HepG2 (cell line): ENCODE data around the gene HABP4. TPM values are rescaled to one million over a fixed set of nuclear protein-coding genes. Genes with fewer than 3 reads are reported as not detected.

Experiments used
- GABPB1 ChIP-seq: IDR thresholded peaks from 2 replicates; pipeline ENCODE4 v1.6.1; 2016; ENCODE audit warnings: mild to moderate bottlenecking, missing genetic modification reagents, moderate library complexity, missing compliant biosample characterization
- NR2F2 ChIP-seq: IDR thresholded peaks from 2 replicates; pipeline ENCODE4 v1.6.1; 2012; ENCODE audit warnings: low read depth, inconsistent platforms, borderline replicate concordance
- SKIL ChIP-seq: sonication (generic); formaldehyde crosslinking; IDR thresholded peaks from 2 replicates; pipeline ENCODE4 v1.8.0; 2022; ENCODE audit warnings: missing genetic modification reagents, mild to moderate bottlenecking, moderate library complexity, borderline replicate concordance
- SP140L ChIP-seq: sonication (generic); formaldehyde crosslinking; IDR thresholded peaks from 2 replicates; pipeline ENCODE4 v1.4.0; 2020; ENCODE audit warnings: missing genetic modification reagents, borderline replicate concordance
- YEATS4 ChIP-seq: sonication (generic); formaldehyde crosslinking; IDR thresholded peaks from 2 replicates; pipeline ENCODE4 v1.4.0; 2020; ENCODE audit warnings: missing genetic modification reagents, borderline replicate concordance
- ZFP36L2 ChIP-seq: sonication (generic); formaldehyde crosslinking; IDR thresholded peaks from 2 replicates; pipeline ENCODE4 v1.4.0; 2020; ENCODE audit warnings: missing genetic modification reagents
- ZNF296 ChIP-seq: sonication (generic); formaldehyde crosslinking; conservative IDR thresholded peaks from 2 replicates; pipeline ENCODE4 v1.5.0; 2020; ENCODE audit warnings: mild to moderate bottlenecking, missing genetic modification reagents
- ZNF430 ChIP-seq: sonication (generic); formaldehyde crosslinking; IDR thresholded peaks from 2 replicates; pipeline ENCODE4 v1.9.0; 2021; ENCODE audit warnings: mild to moderate bottlenecking, missing genetic modification reagents
- ZNF574 ChIP-seq: sonication (generic); formaldehyde crosslinking; IDR thresholded peaks from 2 replicates; pipeline ENCODE4 v1.4.0; 2020; ENCODE audit warnings: missing genetic modification reagents
- ZNF737 ChIP-seq: sonication (generic); formaldehyde crosslinking; IDR thresholded peaks from 2 replicates; pipeline ENCODE4 v1.5.0; 2020; ENCODE audit warnings: missing genetic modification reagents, mild to moderate bottlenecking, borderline replicate concordance
- ZNF792 ChIP-seq: IDR thresholded peaks from 2 replicates; pipeline ENCODE4 v1.6.1; 2016
- polyA plus RNA-seq, 8 experiments: library from polyadenylated mRNA; depleted of rRNA in 3 of 8; stranded (reverse) in 7 of 8; unstranded in 1 of 8; fragments of >200 nt; fragmentation: Illumina TruSeq in 4 of 8; extraction: Trizol in 4 of 8; gene quantifications; 2 replicates each; pipeline versions ENCODE4 v1.2.1 to v1.2.3, GENCODE V29; 2011 to 2016; ENCODE audit warnings: low read depth in 4 of 8, missing spikeins in 1 of 8, mixed read lengths in 1 of 8; ENCODE audit not compliant: insufficient read depth in 1 of 8
- total RNA-seq, 5 experiments: library from RNA; depleted of rRNA; stranded (reverse); fragments of >200 nt; fragmentation: Illumina TruSeq; extraction: Trizol; gene quantifications; 2 replicates each; pipeline ENCODE4 v1.2.3, GENCODE V29; 2016; ENCODE audit warnings: low read depth in 1 of 5
- TF ChIP-seq, protein P1 (sequence below): sonication (generic); formaldehyde crosslinking; IDR thresholded peaks from 2 replicates; pipeline ENCODE4 v1.4.0; 2020; ENCODE audit warnings: missing genetic modification reagents, borderline replicate concordance
- TF ChIP-seq, protein P2 (sequence below): sonication (generic); formaldehyde crosslinking; IDR thresholded peaks from 2 replicates; pipeline ENCODE4 v1.5.0; 2020; ENCODE audit warnings: mild to moderate bottlenecking, missing genetic modification reagents, borderline replicate concordance
- TF ChIP-seq, protein P3 (sequence below): IDR thresholded peaks from 2 replicates; pipeline ENCODE4 v1.6.1; 2018; ENCODE audit warnings: missing genetic modification reagents

Gene HABP4
- total and polyA plus RNA-seq, 2 of the 13 experiments (the other 11 are each of a cell fraction or from before 2014, with no cell fraction given) = 14.3 to 26.6 TPM

- peak; percentile 81 for TF ChIP-seq SKIL (CRISPR knock-in tag)
- TF ChIP-seq YEATS4 (CRISPR knock-in tag) = peak; percentile 89
- TF ChIP-seq GABPB1 (CRISPR knock-in tag) = peak; percentile 92
- TF ChIP-seq, protein P1, sequence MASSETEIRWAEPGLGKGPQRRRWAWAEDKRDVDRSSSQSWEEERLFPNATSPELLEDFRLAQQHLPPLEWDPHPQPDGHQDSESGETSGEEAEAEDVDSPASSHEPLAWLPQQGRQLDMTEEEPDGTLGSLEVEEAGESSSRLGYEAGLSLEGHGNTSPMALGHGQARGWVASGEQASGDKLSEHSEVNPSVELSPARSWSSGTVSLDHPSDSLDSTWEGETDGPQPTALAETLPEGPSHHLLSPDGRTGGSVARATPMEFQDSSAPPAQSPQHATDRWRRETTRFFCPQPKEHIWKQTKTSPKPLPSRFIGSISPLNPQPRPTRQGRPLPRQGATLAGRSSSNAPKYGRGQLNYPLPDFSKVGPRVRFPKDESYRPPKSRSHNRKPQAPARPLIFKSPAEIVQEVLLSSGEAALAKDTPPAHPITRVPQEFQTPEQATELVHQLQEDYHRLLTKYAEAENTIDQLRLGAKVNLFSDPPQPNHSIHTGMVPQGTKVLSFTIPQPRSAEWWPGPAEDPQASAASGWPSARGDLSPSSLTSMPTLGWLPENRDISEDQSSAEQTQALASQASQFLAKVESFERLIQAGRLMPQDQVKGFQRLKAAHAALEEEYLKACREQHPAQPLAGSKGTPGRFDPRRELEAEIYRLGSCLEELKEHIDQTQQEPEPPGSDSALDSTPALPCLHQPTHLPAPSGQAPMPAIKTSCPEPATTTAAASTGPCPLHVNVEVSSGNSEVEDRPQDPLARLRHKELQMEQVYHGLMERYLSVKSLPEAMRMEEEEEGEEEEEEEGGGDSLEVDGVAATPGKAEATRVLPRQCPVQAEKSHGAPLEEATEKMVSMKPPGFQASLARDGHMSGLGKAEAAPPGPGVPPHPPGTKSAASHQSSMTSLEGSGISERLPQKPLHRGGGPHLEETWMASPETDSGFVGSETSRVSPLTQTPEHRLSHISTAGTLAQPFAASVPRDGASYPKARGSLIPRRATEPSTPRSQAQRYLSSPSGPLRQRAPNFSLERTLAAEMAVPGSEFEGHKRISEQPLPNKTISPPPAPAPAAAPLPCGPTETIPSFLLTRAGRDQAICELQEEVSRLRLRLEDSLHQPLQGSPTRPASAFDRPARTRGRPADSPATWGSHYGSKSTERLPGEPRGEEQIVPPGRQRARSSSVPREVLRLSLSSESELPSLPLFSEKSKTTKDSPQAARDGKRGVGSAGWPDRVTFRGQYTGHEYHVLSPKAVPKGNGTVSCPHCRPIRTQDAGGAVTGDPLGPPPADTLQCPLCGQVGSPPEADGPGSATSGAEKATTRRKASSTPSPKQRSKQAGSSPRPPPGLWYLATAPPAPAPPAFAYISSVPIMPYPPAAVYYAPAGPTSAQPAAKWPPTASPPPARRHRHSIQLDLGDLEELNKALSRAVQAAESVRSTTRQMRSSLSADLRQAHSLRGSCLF (CRISPR knock-in tag) = no peak
- no peak for TF ChIP-seq ZNF792 (CRISPR knock-in tag)
- TF ChIP-seq ZFP36L2 (CRISPR knock-in tag) = no peak
- TF ChIP-seq ZNF574 (CRISPR knock-in tag) = peak; percentile 84
- TF ChIP-seq, protein P2, sequence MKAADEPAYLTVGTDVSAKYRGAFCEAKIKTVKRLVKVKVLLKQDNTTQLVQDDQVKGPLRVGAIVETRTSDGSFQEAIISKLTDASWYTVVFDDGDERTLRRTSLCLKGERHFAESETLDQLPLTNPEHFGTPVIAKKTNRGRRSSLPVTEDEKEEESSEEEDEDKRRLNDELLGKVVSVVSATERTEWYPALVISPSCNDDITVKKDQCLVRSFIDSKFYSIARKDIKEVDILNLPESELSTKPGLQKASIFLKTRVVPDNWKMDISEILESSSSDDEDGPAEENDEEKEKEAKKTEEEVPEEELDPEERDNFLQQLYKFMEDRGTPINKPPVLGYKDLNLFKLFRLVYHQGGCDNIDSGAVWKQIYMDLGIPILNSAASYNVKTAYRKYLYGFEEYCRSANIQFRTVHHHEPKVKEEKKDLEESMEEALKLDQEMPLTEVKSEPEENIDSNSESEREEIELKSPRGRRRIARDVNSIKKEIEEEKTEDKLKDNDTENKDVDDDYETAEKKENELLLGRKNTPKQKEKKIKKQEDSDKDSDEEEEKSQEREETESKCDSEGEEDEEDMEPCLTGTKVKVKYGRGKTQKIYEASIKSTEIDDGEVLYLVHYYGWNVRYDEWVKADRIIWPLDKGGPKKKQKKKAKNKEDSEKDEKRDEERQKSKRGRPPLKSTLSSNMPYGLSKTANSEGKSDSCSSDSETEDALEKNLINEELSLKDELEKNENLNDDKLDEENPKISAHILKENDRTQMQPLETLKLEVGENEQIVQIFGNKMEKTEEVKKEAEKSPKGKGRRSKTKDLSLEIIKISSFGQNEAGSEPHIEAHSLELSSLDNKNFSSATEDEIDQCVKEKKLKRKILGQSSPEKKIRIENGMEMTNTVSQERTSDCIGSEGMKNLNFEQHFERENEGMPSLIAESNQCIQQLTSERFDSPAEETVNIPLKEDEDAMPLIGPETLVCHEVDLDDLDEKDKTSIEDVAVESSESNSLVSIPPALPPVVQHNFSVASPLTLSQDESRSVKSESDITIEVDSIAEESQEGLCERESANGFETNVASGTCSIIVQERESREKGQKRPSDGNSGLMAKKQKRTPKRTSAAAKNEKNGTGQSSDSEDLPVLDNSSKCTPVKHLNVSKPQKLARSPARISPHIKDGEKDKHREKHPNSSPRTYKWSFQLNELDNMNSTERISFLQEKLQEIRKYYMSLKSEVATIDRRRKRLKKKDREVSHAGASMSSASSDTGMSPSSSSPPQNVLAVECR = peak; percentile 89
- TF ChIP-seq NR2F2 = no peak; the same call in 1 of the 2 replicates
- TF ChIP-seq ZNF296 (CRISPR knock-in tag) = no peak
- TF ChIP-seq SP140L (CRISPR knock-in tag) = no peak
- no peak for TF ChIP-seq ZNF430 (CRISPR knock-in tag)
- TF ChIP-seq ZNF737 (CRISPR knock-in tag) = 0 out of 2 replicates have a peak, but pooled peaks have one; percentile 42
- TF ChIP-seq, protein P3, sequence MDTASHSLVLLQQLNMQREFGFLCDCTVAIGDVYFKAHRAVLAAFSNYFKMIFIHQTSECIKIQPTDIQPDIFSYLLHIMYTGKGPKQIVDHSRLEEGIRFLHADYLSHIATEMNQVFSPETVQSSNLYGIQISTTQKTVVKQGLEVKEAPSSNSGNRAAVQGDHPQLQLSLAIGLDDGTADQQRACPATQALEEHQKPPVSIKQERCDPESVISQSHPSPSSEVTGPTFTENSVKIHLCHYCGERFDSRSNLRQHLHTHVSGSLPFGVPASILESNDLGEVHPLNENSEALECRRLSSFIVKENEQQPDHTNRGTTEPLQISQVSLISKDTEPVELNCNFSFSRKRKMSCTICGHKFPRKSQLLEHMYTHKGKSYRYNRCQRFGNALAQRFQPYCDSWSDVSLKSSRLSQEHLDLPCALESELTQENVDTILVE = peak; percentile 97
Observed at GRCh38 chr9:96417051-96417586, 32.9 kb upstream of the HABP4 start (continued).
